Stomach smooth muscle (tissue), 2 donors: ENCODE data around the gene S100A2.
"Not testable (repeated sequence)": the region's sequence is repeated elsewhere in the genome, so short reads cannot be mapped to it uniquely, and the experiment has no call there.

ENCODE experiments used
- H3K27ac ChIP-seq: one replicate; pipeline ENCODE4 v1.7.0; 2013; ENCODE audit warnings: mild to moderate bottlenecking, low read length, inconsistent platforms
- H3K27me3 ChIP-seq, 2 donors: one replicate each; pipeline ENCODE4 v1.7.0; 2013; ENCODE audit warnings: low read length in 2 of 2; ENCODE audit not compliant: insufficient read depth in 2 of 2, control insufficient read depth in 1 of 2
- H3K36me3 ChIP-seq, 2 donors: one replicate each; pipeline ENCODE4 v1.7.0; 2013; ENCODE audit warnings: low read length in 2 of 2; ENCODE audit not compliant: control insufficient read depth in 2 of 2, insufficient read depth in 2 of 2
- H3K4me1 ChIP-seq: one replicate; pipeline ENCODE4 v1.7.0; 2013; ENCODE audit warnings: low read length; ENCODE audit not compliant: control insufficient read depth, insufficient read depth
- H3K4me3 ChIP-seq, 2 donors: one replicate each; pipeline ENCODE4 v1.7.0; 2013; ENCODE audit warnings: low read length in 2 of 2
- H3K9ac ChIP-seq, 2 donors: one replicate each; pipeline ENCODE4 v1.7.0; 2013; ENCODE audit warnings: low read length in 2 of 2, mild to moderate bottlenecking in 1 of 2
- H3K9me3 ChIP-seq, 2 donors: one replicate each; pipeline ENCODE4 v1.7.0; 2013; ENCODE audit warnings: low read length in 2 of 2; ENCODE audit not compliant: control insufficient read depth in 2 of 2
- donor health status: healthy.
- donor health status: Pancreatic carcinoma.

Gene S100A2

DNA sequence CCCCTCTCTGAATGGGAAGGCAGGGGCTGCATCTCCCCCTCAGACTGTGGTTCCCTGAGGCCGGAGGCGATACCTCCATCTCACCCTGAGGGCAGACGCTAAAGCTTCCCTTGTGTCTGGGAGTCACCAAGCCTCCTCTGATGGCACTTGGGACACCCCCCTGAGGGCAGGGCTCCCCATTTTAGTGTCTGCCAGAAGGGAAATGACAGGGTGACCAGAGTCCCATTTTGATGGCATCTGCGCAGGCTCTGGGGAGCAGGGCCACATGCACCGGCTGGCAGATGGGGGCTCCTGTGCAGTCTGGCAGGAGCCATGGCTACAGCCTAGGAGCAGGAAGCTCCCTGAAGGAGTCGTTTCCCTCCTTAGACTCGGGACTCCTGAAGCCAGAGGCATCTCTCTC is 1.7 kb downstream of the S100A2 start:
- H3K27ac ChIP-seq: no peak overlapping the region
- peaks cover 37% of the 10 kb centered on the region for H3K4me1 ChIP-seq
- H3K4me3 ChIP-seq: no peak overlapping the region
- H3K9me3 ChIP-seq: no peaks in the 10 kb centered on the region
- H3K27me3 ChIP-seq: no peaks in the 10 kb centered on the region
- H3K36me3 ChIP-seq: no peaks in the 10 kb centered on the region
- H3K9ac ChIP-seq: no peak overlapping the region

DNA sequence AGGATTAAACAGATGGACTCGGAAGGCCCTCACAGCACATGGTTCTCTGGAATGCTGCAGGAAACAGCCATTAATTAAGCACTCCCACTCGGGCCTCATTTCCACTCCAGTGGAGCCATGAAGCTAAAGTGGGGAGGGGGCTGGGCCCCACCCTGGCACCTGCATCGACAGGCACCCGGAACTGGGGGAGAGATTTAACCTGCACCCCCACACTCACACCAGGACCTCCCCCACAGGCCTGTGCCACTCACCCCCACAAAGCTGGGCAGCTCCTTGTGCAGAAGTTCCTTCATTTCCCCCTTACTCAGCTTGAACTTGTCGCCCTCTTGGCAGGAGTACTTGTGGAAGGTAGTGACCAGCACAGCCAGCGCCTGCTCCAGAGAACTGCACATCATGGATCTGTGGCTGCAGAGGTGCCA is 2.2 kb downstream of the S100A2 start:
- no peaks in the 10 kb centered on the region for H3K36me3 ChIP-seq
- H3K9me3 ChIP-seq: no peaks in the 10 kb centered on the region
- H3K4me1 ChIP-seq: peaks cover 33% of the 10 kb centered on the region
- H3K9ac ChIP-seq: no peak overlapping the region
- H3K27me3 ChIP-seq: no peaks in the 10 kb centered on the region
- no peak overlapping the region for H3K4me3 ChIP-seq
- H3K27ac ChIP-seq: no peak overlapping the region

DNA sequence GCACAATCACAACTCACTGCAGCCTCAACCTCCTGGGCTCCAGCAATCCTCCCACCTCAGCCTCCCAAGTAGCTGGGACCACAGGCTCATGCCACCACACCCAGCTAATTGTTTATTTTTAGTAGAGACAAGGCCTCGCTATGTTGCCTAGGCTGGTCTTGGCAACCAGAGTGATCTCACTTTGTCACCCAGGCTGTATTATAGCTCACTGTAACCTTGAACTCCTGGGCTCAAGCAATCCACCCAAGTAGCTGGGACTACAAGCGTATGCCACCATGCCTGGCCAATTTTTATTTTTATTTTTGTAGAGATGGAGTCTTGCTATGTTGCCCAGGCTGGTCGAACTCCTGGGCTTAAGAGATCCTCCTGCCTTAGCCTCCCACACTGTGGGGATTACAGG is 3.6 kb downstream of the S100A2 start:
- H3K4me1 ChIP-seq: peaks cover 20% of the 10 kb centered on the region

DNA sequence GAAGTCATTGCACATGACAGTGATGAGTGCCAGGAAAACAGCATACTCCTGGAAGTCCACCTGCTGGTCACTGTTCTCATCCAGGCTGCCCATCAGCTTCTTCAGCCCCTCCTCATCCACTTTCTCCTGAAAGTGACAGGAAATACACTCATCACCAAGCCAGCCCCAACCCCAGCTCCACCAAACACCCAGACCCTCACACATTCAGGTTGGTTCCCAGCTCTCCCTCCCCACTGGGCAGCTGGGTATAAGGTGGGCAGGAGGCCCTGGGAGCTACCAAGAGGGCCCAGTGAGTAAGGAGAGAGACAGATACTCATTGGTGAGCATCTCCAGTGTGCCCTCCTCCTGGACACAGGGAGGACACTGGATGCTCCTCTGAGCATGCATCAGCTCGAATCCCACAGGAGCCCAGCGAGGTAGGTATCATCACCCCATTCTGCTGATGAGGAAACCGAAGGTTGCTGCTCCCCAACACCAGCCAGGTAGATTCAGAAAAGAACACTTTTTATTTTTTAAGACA is 4.1 kb downstream of the S100A2 start:
- no peak overlapping the region for H3K9ac ChIP-seq
- H3K36me3 ChIP-seq: no peaks in the 10 kb centered on the region
- H3K27me3 ChIP-seq: no peaks in the 10 kb centered on the region
- H3K4me1 ChIP-seq: peaks cover 15% of the 10 kb centered on the region
- H3K9me3 ChIP-seq: no peaks in the 10 kb centered on the region
- no peak overlapping the region for H3K4me3 ChIP-seq
- no peak overlapping the region for H3K27ac ChIP-seq

More for the DNA sequence above, 3.6 kb downstream of the S100A2 start:
- H3K27me3 ChIP-seq, H3K27ac ChIP-seq, H3K4me3 ChIP-seq, H3K9me3 ChIP-seq, H3K9ac ChIP-seq, H3K36me3 ChIP-seq: not testable (repeated sequence)

DNA sequence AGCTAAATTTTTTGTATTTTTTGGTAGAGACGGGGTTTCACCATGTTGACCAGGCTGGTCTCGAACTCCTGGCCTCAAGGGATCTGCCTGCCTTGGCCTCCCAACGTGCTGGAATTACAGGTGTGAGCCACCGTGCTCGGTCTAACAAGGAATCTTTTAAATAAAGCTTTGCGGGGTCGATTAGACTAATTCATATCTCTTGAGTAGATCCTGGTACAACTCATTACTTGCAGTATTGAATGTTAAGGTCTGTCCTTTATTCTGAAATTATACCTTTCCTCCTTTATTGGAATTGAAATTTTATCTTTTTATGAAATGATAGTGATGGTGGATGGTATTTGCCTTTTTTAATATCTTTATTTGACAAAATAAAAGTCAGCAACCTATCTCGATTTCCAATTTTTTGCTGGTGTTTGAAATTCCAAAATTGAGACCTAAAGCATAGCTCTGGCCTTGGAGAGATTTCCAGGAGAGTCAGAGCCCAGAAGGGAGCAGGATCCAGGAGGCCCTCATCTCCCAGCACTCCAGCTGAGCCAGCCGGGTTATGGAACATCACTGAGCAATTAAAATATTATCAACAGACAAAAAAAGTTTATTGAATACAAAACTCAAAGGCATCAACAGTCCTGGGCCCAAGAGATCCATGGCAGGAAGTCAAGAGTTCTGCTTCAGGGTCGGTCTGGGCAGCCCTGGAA is 4.7 kb downstream of the S100A2 start:
- no peaks in the 10 kb centered on the region for H3K27me3 ChIP-seq
- no peaks in the 10 kb centered on the region for H3K9me3 ChIP-seq
- no peak overlapping the region for H3K27ac ChIP-seq
- no peak overlapping the region for H3K9ac ChIP-seq
- H3K36me3 ChIP-seq: no peaks in the 10 kb centered on the region
- peaks cover 8% of the 10 kb centered on the region for H3K4me1 ChIP-seq
- H3K4me3 ChIP-seq: no peak overlapping the region

DNA sequence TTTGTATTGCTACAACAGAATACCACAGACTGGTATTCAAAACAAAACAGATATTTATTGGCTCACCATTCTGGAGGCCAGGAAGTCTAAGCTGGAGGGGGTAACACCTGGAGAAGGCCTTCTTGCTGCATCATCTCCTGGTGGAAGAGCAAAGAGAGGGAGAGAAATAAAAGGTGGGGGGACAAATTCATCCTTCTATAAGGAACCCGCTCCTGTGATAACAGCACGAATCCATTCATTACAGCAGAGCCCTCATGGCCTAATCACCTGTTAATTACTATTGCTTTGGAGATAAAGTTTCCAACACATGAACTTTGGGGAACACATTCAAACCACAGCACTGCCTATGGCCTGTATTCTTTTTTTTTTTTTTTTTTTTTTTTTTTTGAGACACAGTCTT is 5.4 kb downstream of the S100A2 start:
- H3K9me3 ChIP-seq: no peaks in the 10 kb centered on the region

DNA sequence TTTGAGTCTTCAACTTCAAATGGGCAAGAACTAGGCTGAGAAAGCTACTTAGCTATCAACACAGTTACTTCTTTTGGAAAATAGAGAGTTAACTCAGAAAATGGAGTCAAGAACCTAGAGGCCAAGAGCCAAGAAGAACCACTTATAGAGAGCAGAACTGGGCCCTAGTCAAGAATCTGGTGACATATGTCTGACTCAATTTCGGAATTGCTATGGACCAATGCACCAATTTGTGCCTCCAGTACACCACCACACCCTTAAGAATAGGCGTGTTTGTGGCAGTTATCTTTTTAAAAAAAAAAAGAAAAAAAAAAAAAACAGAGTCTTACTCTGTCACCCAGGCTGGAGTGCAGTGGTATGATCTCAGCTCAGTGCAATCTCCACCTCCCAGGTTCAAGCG is 7.8 kb downstream of the S100A2 start:
- Histone ChIP-seq H3K4me1 (peaks cover 15% of the 10 kb centered on the region), H3K4me3 (no peak overlapping the region), H3K27ac (no peak overlapping the region), H3K27me3 (no peaks in the 10 kb centered on the region), H3K36me3 (no peaks in the 10 kb centered on the region), H3K9me3 (no peaks in the 10 kb centered on the region), H3K9ac (no peak overlapping the region)

More for the DNA sequence above, 5.4 kb downstream of the S100A2 start:
- Histone ChIP-seq H3K4me3 (no peak overlapping the region), H3K9ac (no peak overlapping the region), H3K27ac (no peak overlapping the region), H3K27me3 (no peaks in the 10 kb centered on the region), H3K4me1 (peaks cover 2% of the 10 kb centered on the region), H3K36me3 (no peaks in the 10 kb centered on the region)

DNA sequence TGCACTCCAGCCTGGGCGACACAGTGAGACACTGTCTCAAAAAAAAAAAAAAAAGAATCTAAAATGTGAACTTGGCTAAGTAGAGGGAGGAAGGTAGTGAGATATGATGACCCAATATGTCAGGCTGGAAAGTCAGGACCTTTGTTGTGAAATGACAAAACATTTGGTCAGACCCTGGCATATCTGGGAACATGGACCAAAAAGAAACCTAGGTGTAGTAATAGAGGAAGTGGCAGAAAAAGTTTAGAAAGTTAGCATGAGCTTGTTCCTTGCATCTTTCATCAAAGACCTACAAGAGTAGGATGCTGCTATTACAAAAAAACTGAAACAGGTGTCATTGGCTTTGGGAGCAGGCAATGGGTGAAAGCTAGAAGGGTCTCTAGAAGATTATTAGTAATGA is 9.3 kb downstream of the S100A2 start:
- Histone ChIP-seq H3K9me3 (no peaks in the 10 kb centered on the region), H3K9ac (no peak overlapping the region), H3K4me1 (peaks cover 14% of the 10 kb centered on the region), H3K36me3 (no peaks in the 10 kb centered on the region), H3K27ac (no peak overlapping the region), H3K27me3 (no peaks in the 10 kb centered on the region), H3K4me3 (no peak overlapping the region)

DNA sequence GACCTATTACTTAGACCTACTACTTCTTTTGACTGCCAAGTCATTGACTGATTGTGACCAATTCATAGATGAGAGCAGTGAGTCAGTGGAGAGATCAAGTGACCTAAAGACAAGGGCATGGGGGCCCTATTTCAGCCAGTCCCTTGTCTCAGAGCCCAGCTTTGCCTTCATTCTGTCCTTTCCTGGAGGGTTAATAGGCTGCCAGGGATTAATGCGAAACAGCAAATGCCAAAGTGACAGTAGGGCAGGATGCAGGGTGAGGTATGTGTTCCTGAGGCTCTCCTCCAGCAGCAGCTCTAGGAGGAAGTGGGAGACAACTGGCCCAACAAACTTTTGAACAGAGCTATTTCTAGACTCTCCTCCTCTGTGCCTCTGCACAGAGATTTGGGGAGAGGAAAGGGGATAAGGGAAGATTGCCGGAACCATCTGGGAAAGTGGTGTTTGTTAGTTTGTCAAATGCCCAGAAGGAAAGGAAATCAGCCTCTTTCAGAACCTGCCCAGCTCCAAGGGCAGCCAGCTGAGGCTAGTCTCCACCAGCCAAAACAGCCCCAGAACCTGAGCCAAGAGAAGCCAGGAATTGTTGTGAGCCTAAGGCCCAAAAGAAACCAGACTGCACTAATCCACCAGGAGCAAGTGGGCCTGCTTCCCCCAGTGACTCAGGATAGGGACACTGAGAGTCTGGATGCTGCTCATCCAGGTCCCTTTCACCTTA is 11.7 kb downstream of the S100A2 start:
- H3K9me3 ChIP-seq: no peaks in the 10 kb centered on the region
- peak overlapping the region in 1 of 2 donors; percentile 5 for H3K9ac ChIP-seq
- H3K4me1 ChIP-seq: peaks cover 26% of the 10 kb centered on the region
- no peak overlapping the region for H3K4me3 ChIP-seq
- H3K36me3 ChIP-seq: no peaks in the 10 kb centered on the region
- no peaks in the 10 kb centered on the region for H3K27me3 ChIP-seq
- H3K27ac ChIP-seq: peak overlapping the region; percentile 69

DNA sequence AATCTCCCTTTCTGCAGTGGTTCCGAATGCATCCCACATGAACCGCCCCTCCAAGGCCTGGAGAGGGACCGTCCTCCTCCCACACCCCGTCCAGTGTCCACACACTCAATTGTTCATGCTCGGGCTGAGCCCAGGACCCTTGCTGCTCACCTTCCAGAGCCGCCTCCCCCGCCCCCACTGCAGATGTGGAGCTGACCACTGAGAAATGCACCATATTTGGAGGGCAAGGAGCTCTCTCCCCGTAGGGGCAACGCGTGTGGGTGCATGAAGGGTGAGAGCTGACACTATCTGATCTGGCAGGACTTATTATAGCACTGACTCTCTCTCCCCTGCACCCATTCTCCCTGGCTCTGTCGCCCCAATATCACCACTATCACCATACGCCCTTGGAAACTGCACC is 12.5 kb downstream of the S100A2 start:
- peaks cover 35% of the 10 kb centered on the region for H3K4me1 ChIP-seq
- no peaks in the 10 kb centered on the region for H3K36me3 ChIP-seq
- H3K9me3 ChIP-seq: no peaks in the 10 kb centered on the region
- no peak overlapping the region for H3K4me3 ChIP-seq
- no peaks in the 10 kb centered on the region for H3K27me3 ChIP-seq
- peak overlapping the region; percentile 69 for H3K27ac ChIP-seq
- H3K9ac ChIP-seq: no peak overlapping the region

DNA sequence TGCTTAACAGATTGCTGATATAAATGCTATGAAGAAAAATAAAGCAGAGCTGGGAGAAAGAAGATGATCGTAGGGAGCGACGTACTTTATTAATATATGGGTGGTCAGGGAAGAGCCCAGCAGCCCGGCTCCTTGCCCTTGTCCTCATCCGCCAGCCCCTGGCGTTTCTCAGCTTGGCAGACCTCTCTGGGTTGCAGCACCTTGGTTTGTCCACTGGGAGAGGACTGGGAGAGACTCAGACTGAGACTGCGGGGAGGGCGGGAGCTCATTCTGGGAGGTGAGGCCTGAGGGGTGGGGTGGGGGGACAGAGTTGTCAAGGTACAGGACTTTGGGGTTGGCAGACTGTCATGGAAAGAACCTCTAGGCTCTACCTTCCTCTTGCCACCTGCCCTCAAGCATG is 13.3 kb downstream of the S100A2 start:
- Histone ChIP-seq H3K4me3 (no peak overlapping the region), H3K9me3 (no peaks in the 10 kb centered on the region), H3K27me3 (no peaks in the 10 kb centered on the region), H3K4me1 (peaks cover 42% of the 10 kb centered on the region), H3K9ac (no peak overlapping the region), H3K27ac (no peak overlapping the region), H3K36me3 (no peaks in the 10 kb centered on the region)
